Measurements from ENCODE around the gene ACSL5. TPM values are rescaled to one million over a fixed set of nuclear protein-coding genes. Genes with fewer than 3 reads are reported as not detected.

Gene ACSL5
- total and polyA plus RNA-seq, 4 donors, result 3.7 to 7.1 (median 5.3) TPM

- peaks cover 7% of the 10 kb centered on the region for H3K36me3 ChIP-seq (ENCODE audit: control insufficient read depth, insufficient read depth, low read length)
- no peak overlapping the region for H3K4me3 ChIP-seq (ENCODE audit: low read depth, low read length)
- no peaks in the 10 kb centered on the region for H3K27me3 ChIP-seq (ENCODE audit: control insufficient read depth, insufficient read depth, low read length)
- no peaks in the 10 kb centered on the region for H3K9me3 ChIP-seq (ENCODE audit: control insufficient read depth, insufficient read depth, low read length)
- 87% methylated on average over 3 of the region's 3 CpGs for WGBS (ENCODE audit: insufficient coverage)
- H3K4me1 ChIP-seq (ENCODE audit: control insufficient read depth, insufficient read depth, low read length), result no peaks in the 10 kb centered on the region
- no peak overlapping the region for H3K27ac ChIP-seq (ENCODE audit: low read depth, low read length)
- no peak for DNase-seq (ENCODE audit: low read depth in 4 of 6, low spot score in 6 of 6)
These were observed 55.2 kb downstream of the ACSL5 start for GRCh38 chr10:112429147-112429546.

GRCh38 chr10:112429654-112430230 lies 55.8 kb downstream of the ACSL5 start:
- no peaks in the 10 kb centered on the region for H3K9me3 ChIP-seq (ENCODE audit: control insufficient read depth, insufficient read depth, low read length)
- WGBS (ENCODE audit: insufficient coverage), result 95% methylated on average over 2 of the region's 15 CpGs
- H3K27ac ChIP-seq (ENCODE audit: low read depth, low read length), result no peak overlapping the region
- no peaks in the 10 kb centered on the region for H3K27me3 ChIP-seq (ENCODE audit: control insufficient read depth, insufficient read depth, low read length)
- H3K4me3 ChIP-seq (ENCODE audit: low read depth, low read length), result no peak overlapping the region
- no peaks in the 10 kb centered on the region for H3K4me1 ChIP-seq (ENCODE audit: control insufficient read depth, insufficient read depth, low read length)
- DNase-seq (ENCODE audit: low read depth in 4 of 6, low spot score in 6 of 6), result no peak
- H3K36me3 ChIP-seq (ENCODE audit: control insufficient read depth, insufficient read depth, low read length), result peaks cover 8% of the 10 kb centered on the region

GRCh38 chr10:112433136-112433535 lies 59.2 kb downstream of the ACSL5 start:
- no peaks in the 10 kb centered on the region for H3K27me3 ChIP-seq (ENCODE audit: control insufficient read depth, insufficient read depth, low read length)
- no CpG with 5 or more reads among the region's 2 CpGs for WGBS (ENCODE audit: insufficient coverage)
- H3K9me3 ChIP-seq (ENCODE audit: control insufficient read depth, insufficient read depth, low read length), result no peaks in the 10 kb centered on the region
- no peak overlapping the region for H3K27ac ChIP-seq (ENCODE audit: low read depth, low read length)
- no peak overlapping the region for H3K4me3 ChIP-seq (ENCODE audit: low read depth, low read length)
- peaks cover 8% of the 10 kb centered on the region for H3K36me3 ChIP-seq (ENCODE audit: control insufficient read depth, insufficient read depth, low read length)
- H3K4me1 ChIP-seq (ENCODE audit: control insufficient read depth, insufficient read depth, low read length), result no peaks in the 10 kb centered on the region
- no peak for DNase-seq (ENCODE audit: low read depth in 4 of 6, low spot score in 6 of 6)

DNA sequence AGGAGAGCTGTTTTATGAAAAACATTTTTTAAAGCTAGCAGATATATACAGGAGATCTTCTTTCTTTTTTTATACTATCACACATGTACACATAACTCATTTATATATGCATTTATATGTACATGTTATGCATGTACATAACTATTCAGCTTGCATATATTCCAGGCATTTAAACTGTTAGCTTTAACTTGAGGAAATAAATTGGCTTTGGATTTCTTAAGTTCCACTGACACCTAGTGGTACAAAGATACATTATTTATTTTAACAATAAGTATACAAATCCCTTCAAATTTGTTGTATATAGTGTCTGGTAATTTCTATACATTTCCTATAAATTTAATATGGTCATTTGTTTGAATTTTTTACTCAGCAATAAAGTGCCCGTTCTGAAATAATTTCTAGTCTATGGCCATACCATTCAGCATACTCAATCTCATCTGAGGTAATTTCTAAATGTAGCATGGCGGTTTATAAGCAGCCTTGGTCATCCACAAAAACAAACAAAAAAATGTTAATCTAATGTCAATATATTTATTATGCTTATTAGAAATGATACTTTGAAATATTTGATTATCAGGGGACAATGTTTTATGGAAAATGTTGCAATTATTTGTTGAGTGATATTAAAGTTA lies 61.2 kb downstream of the ACSL5 start:
- H3K27me3 ChIP-seq (ENCODE audit: control insufficient read depth, insufficient read depth, low read length), result no peaks in the 10 kb centered on the region
- H3K4me3 ChIP-seq (ENCODE audit: low read depth, low read length), result no peak overlapping the region
- no peaks in the 10 kb centered on the region for H3K9me3 ChIP-seq (ENCODE audit: control insufficient read depth, insufficient read depth, low read length)
- H3K27ac ChIP-seq (ENCODE audit: low read depth, low read length), result no peak overlapping the region
- H3K36me3 ChIP-seq (ENCODE audit: control insufficient read depth, insufficient read depth, low read length), result peaks cover 7% of the 10 kb centered on the region
- WGBS (ENCODE audit: insufficient coverage), result no CpG with 5 or more reads among the region's 2 CpGs
- H3K4me1 ChIP-seq (ENCODE audit: control insufficient read depth, insufficient read depth, low read length), result no peaks in the 10 kb centered on the region
- DNase-seq (ENCODE audit: low read depth in 4 of 6, low spot score in 6 of 6), result peak in 3 of 6 donors; percentile 22 to 85 (median 59)

- Histone ChIP-seq H3K27me3 (ENCODE audit: control insufficient read depth, insufficient read depth, low read length) (no peaks in the 10 kb centered on the region), H3K27ac (ENCODE audit: low read depth, low read length) (no peak overlapping the region), H3K4me3 (ENCODE audit: low read depth, low read length) (no peak overlapping the region), H3K4me1 (ENCODE audit: control insufficient read depth, insufficient read depth, low read length) (no peaks in the 10 kb centered on the region), H3K36me3 (ENCODE audit: control insufficient read depth, insufficient read depth, low read length) (peaks cover 7% of the 10 kb centered on the region), H3K9me3 (ENCODE audit: control insufficient read depth, insufficient read depth, low read length) (no peaks in the 10 kb centered on the region)
- WGBS (ENCODE audit: insufficient coverage), result no CpG with 5 or more reads among the region's 4 CpGs
- DNase-seq (ENCODE audit: low read depth in 4 of 6, low spot score in 6 of 6), result no peak
These were observed 64.4 kb downstream of the ACSL5 start for GRCh38 chr10:112438356-112438755.

DNA sequence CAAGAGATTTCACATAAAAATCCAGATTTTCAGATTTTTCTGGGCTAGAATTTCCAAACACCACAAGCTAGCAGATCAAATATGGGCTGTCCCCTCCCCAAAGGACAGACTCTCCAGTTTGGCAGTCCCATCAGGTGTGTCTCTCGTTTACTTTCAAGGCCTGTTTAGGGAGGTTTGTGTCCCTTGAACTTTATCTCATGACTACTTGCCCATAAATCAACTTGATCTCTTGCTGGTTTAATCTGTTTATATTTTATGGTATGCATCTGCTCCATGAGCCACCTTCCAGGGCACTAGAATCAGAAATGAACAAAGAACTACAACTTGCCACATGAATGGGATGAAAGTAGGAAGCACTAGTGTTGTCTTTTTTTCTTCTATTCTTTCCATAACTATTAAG lies 67.6 kb downstream of the ACSL5 start:
- Histone ChIP-seq H3K27ac (ENCODE audit: low read depth, low read length) (no peak overlapping the region), H3K4me1 (ENCODE audit: control insufficient read depth, insufficient read depth, low read length) (peaks cover 6% of the 10 kb centered on the region), H3K36me3 (ENCODE audit: control insufficient read depth, insufficient read depth, low read length) (peaks cover 4% of the 10 kb centered on the region), H3K4me3 (ENCODE audit: low read depth, low read length) (no peak overlapping the region), H3K9me3 (ENCODE audit: control insufficient read depth, insufficient read depth, low read length) (no peaks in the 10 kb centered on the region), H3K27me3 (ENCODE audit: control insufficient read depth, insufficient read depth, low read length) (no peaks in the 10 kb centered on the region)
- no CpG with 5 or more reads among the region's 1 CpG for WGBS (ENCODE audit: insufficient coverage)
- no peak for DNase-seq (ENCODE audit: low read depth in 4 of 6, low spot score in 6 of 6)

DNA sequence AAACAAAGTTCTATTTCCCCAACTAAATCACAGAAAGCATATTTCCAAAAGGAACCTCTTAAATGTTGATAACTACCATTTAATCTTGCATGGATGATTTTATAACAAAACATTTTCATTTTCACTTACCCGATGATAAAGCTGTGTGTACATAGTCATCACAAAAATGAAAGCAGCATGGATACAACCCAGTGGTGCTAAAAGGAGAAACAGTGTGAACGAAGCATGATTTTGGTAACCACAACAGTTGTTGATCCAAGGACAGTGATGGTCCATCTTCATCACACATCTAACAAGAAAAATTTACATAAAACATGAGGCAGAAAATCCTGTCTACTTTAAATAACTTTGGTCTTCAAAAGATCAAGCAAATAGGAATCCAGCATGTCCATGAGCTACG lies 68.1 kb downstream of the ACSL5 start:
- Histone ChIP-seq H3K4me1 (ENCODE audit: control insufficient read depth, insufficient read depth, low read length) (peaks cover 6% of the 10 kb centered on the region), H3K27me3 (ENCODE audit: control insufficient read depth, insufficient read depth, low read length) (no peaks in the 10 kb centered on the region), H3K4me3 (ENCODE audit: low read depth, low read length) (no peak overlapping the region), H3K27ac (ENCODE audit: low read depth, low read length) (no peak overlapping the region), H3K36me3 (ENCODE audit: control insufficient read depth, insufficient read depth, low read length) (peaks cover 4% of the 10 kb centered on the region), H3K9me3 (ENCODE audit: control insufficient read depth, insufficient read depth, low read length) (no peaks in the 10 kb centered on the region)
- no CpG with 5 or more reads among the region's 3 CpGs for WGBS (ENCODE audit: insufficient coverage)
- DNase-seq (ENCODE audit: low read depth in 4 of 6, low spot score in 6 of 6), result no peak

GRCh38 chr10:112446055-112446854 lies 72.3 kb downstream of the ACSL5 start:
- Histone ChIP-seq H3K36me3 (ENCODE audit: control insufficient read depth, insufficient read depth, low read length) (peaks cover 3% of the 10 kb centered on the region), H3K9me3 (ENCODE audit: control insufficient read depth, insufficient read depth, low read length) (no peaks in the 10 kb centered on the region), H3K27ac (ENCODE audit: low read depth, low read length) (peak overlapping the region; percentile 86), H3K27me3 (ENCODE audit: control insufficient read depth, insufficient read depth, low read length) (no peaks in the 10 kb centered on the region), H3K4me1 (ENCODE audit: control insufficient read depth, insufficient read depth, low read length) (peaks cover 6% of the 10 kb centered on the region), H3K4me3 (ENCODE audit: low read depth, low read length) (peak overlapping the region; percentile 98)
- peak in 1 of 6 donors; percentile 2 for DNase-seq (ENCODE audit: low read depth in 4 of 6, low spot score in 6 of 6)
- WGBS (ENCODE audit: insufficient coverage), result 4% methylated on average over 17 of the region's 20 CpGs

DNA sequence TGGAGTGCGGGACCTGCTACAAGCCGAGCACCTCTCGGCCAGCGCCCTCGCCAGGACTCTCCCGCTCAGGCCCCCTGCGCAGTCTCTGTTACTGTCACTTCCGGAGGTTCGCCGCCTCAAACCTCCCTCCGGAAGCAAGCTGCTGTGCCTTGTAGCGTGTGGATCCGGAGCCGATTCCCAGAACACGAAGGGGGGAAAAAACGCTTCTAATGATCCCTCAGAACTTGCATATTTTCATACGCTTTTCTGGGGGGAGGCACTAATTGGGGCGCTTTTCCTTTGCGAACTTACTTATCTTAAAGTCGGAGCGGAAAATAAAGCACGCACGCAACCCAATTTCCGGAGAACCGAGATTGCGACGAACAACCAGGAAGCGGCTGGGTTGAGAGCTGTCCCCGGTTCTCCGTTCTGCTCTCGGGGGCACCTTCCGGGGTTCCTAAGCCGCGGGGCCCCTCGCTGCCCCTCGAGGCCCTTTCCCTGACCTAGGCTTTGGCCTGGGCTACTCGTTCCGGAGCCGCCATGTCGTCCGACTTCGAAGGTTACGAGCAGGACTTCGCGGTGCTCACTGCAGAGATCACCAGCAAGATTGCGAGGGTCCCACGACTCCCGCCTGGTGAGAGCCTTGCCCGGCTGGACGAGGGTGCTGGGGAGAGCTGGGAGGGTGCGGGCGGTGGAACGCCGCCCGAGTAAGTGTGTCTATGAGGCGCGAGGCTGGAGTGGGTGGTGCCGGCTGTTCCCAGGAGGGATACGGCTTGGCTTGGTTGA lies 73.1 kb downstream of the ACSL5 start, which contains the start of the genes VTI1A and ZDHHC6:
Gene VTI1A (plus strand): TSS at position 361 of the 765 bp plus-strand sequence. CDS start 159 bp downstream, at position 520.
Gene ZDHHC6 (minus strand): TSS at position 60 of the 765 bp plus-strand sequence. CDS start 1,478 bp downstream, outside the sequence.
- peak within 1 kb of the TSS; percentile 98 for H3K4me3 ChIP-seq (ENCODE audit: low read depth, low read length)
- WGBS (ENCODE audit: insufficient coverage), result 0% methylated on average over 59 of the region's 59 CpGs
- peaks cover 3% of the 10 kb centered on the region for H3K36me3 ChIP-seq (ENCODE audit: control insufficient read depth, insufficient read depth, low read length)
- H3K9me3 ChIP-seq (ENCODE audit: control insufficient read depth, insufficient read depth, low read length), result no peaks in the 10 kb centered on the region
- H3K4me1 ChIP-seq (ENCODE audit: control insufficient read depth, insufficient read depth, low read length), result peaks cover 6% of the 10 kb centered on the region
- H3K27me3 ChIP-seq (ENCODE audit: control insufficient read depth, insufficient read depth, low read length), result no peaks in the 10 kb centered on the region
- peak within 1 kb of the TSS; percentile 86 for H3K27ac ChIP-seq (ENCODE audit: low read depth, low read length)
- DNase-seq (ENCODE audit: low read depth in 4 of 6, low spot score in 6 of 6), result peak; percentile 72 to 95 (median 81)

Measured in spinal cord (tissue), 10 donors.